Stomach (tissue), 4 donors: ENCODE data around the gene METTL25.

ENCODE experiments used
- POLR2A ChIP-seq, 4 donors: fragments of 450-650 bp; IDR thresholded peaks; one replicate each; pipeline ENCODE4 v1.6.1; 2016; ENCODE audit warnings: antibody characterized with exemption in 4 of 4, control low read depth in 2 of 4, mild to moderate bottlenecking in 1 of 4, moderate library complexity in 1 of 4
- POLR2AphosphoS5 ChIP-seq, 3 donors: sonication (generic); formaldehyde crosslinking; IDR thresholded peaks; one replicate each; pipeline ENCODE4 v1.6.1; 2016; ENCODE audit warnings: antibody characterized with exemption in 3 of 3
- TF ChIP-seq, protein P1 (sequence below), 7 experiments: fragments of 450-650 bp in 4 of 7; fragments of 200-600 bp in 3 of 7; sonication (generic) in 3 of 7; IDR thresholded peaks; one replicate each; pipeline ENCODE4 v1.5.1; 2016 to 2019; ENCODE audit warnings: antibody characterized with exemption in 7 of 7, control low read depth in 2 of 7, mild to moderate bottlenecking in 1 of 7

DNA sequence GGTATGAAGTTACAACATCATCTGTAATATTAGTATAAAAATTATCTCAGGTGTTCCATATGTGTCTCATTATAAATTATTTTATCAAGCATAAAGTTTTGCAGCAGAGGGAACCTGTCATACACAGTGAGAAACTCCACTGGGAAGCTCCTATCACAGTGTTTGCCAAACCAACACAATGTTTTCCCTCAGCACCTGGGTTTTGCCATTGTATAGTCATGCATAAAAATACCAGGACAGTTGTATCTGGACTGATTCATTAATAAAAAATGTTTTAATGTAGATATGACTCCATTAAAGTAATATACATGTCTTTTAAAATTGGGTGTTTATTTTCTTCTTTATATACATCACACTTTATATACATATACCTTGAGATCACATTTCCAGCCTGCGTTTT lies 56.6 kb downstream of the METTL25 start:
- TF ChIP-seq POLR2AphosphoS5 (IDR thresholded peaks at IDR 0.05) (no peak), POLR2A (IDR thresholded peaks at IDR 0.05) (no peak)
- TF ChIP-seq, protein P1, sequence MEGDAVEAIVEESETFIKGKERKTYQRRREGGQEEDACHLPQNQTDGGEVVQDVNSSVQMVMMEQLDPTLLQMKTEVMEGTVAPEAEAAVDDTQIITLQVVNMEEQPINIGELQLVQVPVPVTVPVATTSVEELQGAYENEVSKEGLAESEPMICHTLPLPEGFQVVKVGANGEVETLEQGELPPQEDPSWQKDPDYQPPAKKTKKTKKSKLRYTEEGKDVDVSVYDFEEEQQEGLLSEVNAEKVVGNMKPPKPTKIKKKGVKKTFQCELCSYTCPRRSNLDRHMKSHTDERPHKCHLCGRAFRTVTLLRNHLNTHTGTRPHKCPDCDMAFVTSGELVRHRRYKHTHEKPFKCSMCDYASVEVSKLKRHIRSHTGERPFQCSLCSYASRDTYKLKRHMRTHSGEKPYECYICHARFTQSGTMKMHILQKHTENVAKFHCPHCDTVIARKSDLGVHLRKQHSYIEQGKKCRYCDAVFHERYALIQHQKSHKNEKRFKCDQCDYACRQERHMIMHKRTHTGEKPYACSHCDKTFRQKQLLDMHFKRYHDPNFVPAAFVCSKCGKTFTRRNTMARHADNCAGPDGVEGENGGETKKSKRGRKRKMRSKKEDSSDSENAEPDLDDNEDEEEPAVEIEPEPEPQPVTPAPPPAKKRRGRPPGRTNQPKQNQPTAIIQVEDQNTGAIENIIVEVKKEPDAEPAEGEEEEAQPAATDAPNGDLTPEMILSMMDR (IDR thresholded peaks at IDR 0.05), result no peak
